Measurements from ENCODE around the gene SPATA13. TPM values are rescaled to one million over a fixed set of nuclear protein-coding genes. Genes with fewer than 3 reads are reported as not detected.

The SPATA13 gene
- total and polyA plus RNA-seq, 4 donors: 10.5 to 36.7 (median 20.1) TPM

DNA sequence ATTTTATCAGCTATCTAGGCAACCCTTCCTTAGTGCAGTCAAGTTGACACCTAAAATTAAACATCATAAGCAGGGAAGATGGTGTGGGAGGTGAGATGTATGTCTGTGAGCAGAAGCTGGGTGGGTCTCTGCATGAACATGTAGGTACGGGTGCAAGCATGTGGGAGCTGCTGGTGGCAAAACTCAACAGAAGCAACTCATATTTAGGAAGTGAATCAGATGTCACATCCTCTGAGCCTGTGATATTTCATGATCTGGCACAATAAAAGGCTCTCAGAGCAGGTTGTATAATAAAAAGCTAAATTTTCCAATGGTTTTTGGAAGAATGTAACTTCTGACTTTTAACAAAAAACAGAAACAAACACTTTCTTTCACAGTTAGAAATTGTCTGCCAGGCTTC, 193.2 kb downstream of the SPATA13 start:
- Histone ChIP-seq H3K27me3 (ENCODE audit: control insufficient read depth in 3 of 3, insufficient read depth in 3 of 3, low read length in 2 of 3) (no peaks in the 10 kb centered on the region), H3K4me1 (ENCODE audit: control insufficient read depth in 5 of 5, insufficient read depth in 5 of 5, low read length in 5 of 5) (no peaks in the 10 kb centered on the region), H3K4me3 (no peak overlapping the region), H3K9me3 (ENCODE audit: control insufficient read depth in 4 of 4, insufficient read depth in 3 of 4, low read length in 3 of 4) (peaks cover 0 to 15% (median 5%) of the 10 kb centered on the region in 4 donors), H3K9ac (ENCODE audit: insufficient read depth in 1 of 2, low read length in 2 of 2) (no peak overlapping the region), H3K27ac (ENCODE audit: low read depth in 1 of 2, low read length in 1 of 2) (no peak overlapping the region), H3K36me3 (ENCODE audit: control insufficient read depth in 4 of 4, insufficient read depth in 4 of 4, low read length in 4 of 4) (no peaks in the 10 kb centered on the region)
- TF ChIP-seq, protein P1, sequence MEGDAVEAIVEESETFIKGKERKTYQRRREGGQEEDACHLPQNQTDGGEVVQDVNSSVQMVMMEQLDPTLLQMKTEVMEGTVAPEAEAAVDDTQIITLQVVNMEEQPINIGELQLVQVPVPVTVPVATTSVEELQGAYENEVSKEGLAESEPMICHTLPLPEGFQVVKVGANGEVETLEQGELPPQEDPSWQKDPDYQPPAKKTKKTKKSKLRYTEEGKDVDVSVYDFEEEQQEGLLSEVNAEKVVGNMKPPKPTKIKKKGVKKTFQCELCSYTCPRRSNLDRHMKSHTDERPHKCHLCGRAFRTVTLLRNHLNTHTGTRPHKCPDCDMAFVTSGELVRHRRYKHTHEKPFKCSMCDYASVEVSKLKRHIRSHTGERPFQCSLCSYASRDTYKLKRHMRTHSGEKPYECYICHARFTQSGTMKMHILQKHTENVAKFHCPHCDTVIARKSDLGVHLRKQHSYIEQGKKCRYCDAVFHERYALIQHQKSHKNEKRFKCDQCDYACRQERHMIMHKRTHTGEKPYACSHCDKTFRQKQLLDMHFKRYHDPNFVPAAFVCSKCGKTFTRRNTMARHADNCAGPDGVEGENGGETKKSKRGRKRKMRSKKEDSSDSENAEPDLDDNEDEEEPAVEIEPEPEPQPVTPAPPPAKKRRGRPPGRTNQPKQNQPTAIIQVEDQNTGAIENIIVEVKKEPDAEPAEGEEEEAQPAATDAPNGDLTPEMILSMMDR (IDR thresholded peaks at IDR 0.05; ENCODE audit: control extremely low read depth, extremely low read depth): no peak
- ATAC-seq (ENCODE audit: insufficient read depth, low FRiP score) (no peak), DNase-seq (no peak)
- WGBS, 2 donors: 91 to 100% methylated on average over 1 of the region's 1 CpG

DNA sequence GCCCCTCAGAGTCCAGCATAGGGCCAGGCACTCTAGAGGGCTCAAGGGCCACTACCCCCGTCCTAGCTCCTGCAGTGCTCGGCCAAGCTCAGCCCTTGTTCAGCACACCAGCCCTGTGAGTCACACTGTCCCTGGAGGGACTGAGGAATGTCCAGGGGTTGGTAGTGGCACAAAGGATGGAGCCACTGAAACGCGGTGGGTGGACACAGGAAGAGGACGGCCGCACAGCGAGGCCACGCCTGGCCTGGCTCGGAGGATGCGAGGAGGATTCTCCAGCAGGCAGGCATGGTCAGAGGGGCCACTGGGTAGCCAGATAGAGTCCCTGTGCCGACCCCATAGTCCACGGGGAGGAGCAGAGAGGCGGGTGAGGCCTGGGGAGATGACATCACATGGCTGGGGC, 194.6 kb downstream of the SPATA13 start:
- DNase-seq (no peak), ATAC-seq (ENCODE audit: insufficient read depth, low FRiP score) (no peak)
- Histone ChIP-seq H3K4me3 (no peak overlapping the region), H3K27ac (ENCODE audit: low read depth in 1 of 2, low read length in 1 of 2) (no peak overlapping the region), H3K9me3 (ENCODE audit: control insufficient read depth in 4 of 4, insufficient read depth in 3 of 4, low read length in 3 of 4) (peaks cover 0 to 9% (median 4%) of the 10 kb centered on the region in 4 donors), H3K4me1 (ENCODE audit: control insufficient read depth in 5 of 5, insufficient read depth in 5 of 5, low read length in 5 of 5) (no peaks in the 10 kb centered on the region), H3K9ac (ENCODE audit: insufficient read depth in 1 of 2, low read length in 2 of 2) (no peak overlapping the region), H3K36me3 (ENCODE audit: control insufficient read depth in 4 of 4, insufficient read depth in 4 of 4, low read length in 4 of 4) (no peaks in the 10 kb centered on the region), H3K27me3 (ENCODE audit: control insufficient read depth in 3 of 3, insufficient read depth in 3 of 3, low read length in 2 of 3) (no peaks in the 10 kb centered on the region)
- 91% methylated on average over 13 of the region's 13 CpGs for WGBS, 2 donors
- TF ChIP-seq, protein P1 (IDR thresholded peaks at IDR 0.05; ENCODE audit: control extremely low read depth, extremely low read depth): no peak

DNA sequence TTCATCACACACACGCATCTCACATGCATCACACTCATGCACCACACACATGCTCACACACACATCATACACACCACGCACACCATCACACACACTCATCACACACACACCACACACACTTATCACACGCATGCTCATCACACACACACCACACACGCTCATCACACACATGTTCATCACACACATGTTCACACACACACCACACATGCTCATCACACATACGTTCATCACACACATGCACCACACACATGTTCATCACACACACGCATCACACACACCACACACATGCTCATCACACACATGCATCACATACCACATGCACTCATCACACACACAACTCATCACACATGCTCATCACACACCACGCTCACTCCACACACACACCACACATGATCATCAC, 195.8 kb downstream of the SPATA13 start:
- WGBS, 2 donors: 91 to 94% methylated on average over 7 of the region's 7 CpGs
- H3K27me3 ChIP-seq (ENCODE audit: control insufficient read depth in 3 of 3, insufficient read depth in 3 of 3, low read length in 2 of 3): no peaks in the 10 kb centered on the region
- no peaks in the 10 kb centered on the region for H3K36me3 ChIP-seq (ENCODE audit: control insufficient read depth in 4 of 4, insufficient read depth in 4 of 4, low read length in 4 of 4)
- no peak overlapping the region for H3K9ac ChIP-seq (ENCODE audit: insufficient read depth in 1 of 2, low read length in 2 of 2)
- no peak for DNase-seq
- no peak overlapping the region for H3K4me3 ChIP-seq
- no peak for ATAC-seq (ENCODE audit: insufficient read depth, low FRiP score)
- no peaks in the 10 kb centered on the region for H3K4me1 ChIP-seq (ENCODE audit: control insufficient read depth in 5 of 5, insufficient read depth in 5 of 5, low read length in 5 of 5)
- H3K9me3 ChIP-seq (ENCODE audit: control insufficient read depth in 4 of 4, insufficient read depth in 3 of 4, low read length in 3 of 4): peaks cover 0 to 11% (median 5%) of the 10 kb centered on the region in 4 donors
- no peak overlapping the region for H3K27ac ChIP-seq (ENCODE audit: low read depth in 1 of 2, low read length in 1 of 2)
- TF ChIP-seq, protein P1 (IDR thresholded peaks at IDR 0.05; ENCODE audit: control extremely low read depth, extremely low read depth): no peak

Small RNAs within 50 kb of the gene (small RNA-seq; reads per million reads assigned to genes)
- not detected for gene MIR2276 (ENCODE audit: low replicate concordance)

Other genes with a start within 250 kb of the SPATA13 start
- gene C1QTNF9, start 148.9 kb downstream of the SPATA13 start, total RNA-seq: under 1 TPM in 1 of 2 donors, not detected in 1; 0.28 TPM
- gene C1QTNF9, start 148.9 kb downstream of the SPATA13 start, polyA plus RNA-seq: under 1 TPM; 0.03 to 0.20 TPM